HG02798 (cell line): ENCODE measurements around the gene EXT2.

Experiments
- ATAC-seq: cut with Tn5 transposase; IDR thresholded peaks from one replicate; pipeline ENCODE4 v1.9.1; 2021; ENCODE audit warnings: mild to moderate bottlenecking; ENCODE audit not compliant: unreplicated experiment, poor library complexity

Gene EXT2

DNA sequence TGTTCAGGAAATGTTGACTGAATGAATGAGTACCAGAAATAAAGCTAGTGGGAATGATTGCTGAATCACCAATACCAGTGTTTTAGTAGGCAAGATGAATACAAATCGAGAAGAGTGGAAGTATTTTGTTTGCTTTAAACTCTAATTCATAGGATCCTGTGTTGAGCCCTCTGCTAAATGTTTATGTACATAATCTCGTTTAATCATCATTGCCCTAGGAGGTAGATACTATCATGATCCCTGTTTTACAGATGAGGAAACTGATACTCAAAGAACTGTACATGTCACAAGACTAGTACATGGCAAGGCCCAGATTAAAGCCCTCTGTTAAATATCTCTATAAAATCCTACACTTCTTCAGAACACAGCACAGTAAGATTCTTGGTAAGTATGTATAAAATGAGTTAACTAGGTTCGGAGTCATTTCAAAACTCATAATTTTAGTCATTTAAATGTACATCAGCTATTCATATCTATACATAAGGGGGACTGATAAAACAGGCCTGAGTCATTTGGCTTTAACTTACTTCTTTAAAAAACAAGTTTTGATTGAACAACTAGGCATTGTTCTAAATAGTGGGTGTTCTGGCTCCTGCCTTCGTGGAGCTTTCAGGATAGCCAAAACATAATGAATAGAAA, 97.1 kb downstream of the EXT2 start:
- ATAC-seq, result no peak

DNA sequence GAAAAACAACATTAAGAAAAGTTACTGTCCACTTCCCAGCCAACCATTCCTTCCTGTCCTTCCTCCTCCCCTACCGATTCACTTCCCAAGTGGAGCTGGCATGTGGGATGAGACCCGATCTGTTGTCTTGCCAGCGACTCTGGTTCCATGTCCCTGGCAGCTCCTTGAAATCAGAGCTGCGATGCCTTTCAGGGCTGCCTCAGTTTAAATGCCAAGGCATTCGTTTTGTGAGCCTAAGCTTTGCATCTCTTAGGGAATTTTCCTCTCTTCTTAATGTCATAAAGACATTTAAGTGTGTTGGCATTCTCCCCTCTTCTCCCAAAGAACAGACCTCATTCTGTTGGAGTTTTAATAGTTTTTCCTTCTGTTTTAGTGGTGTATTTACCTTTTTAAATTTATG, 98.4 kb downstream of the EXT2 start:
- ATAC-seq, result no peak

DNA sequence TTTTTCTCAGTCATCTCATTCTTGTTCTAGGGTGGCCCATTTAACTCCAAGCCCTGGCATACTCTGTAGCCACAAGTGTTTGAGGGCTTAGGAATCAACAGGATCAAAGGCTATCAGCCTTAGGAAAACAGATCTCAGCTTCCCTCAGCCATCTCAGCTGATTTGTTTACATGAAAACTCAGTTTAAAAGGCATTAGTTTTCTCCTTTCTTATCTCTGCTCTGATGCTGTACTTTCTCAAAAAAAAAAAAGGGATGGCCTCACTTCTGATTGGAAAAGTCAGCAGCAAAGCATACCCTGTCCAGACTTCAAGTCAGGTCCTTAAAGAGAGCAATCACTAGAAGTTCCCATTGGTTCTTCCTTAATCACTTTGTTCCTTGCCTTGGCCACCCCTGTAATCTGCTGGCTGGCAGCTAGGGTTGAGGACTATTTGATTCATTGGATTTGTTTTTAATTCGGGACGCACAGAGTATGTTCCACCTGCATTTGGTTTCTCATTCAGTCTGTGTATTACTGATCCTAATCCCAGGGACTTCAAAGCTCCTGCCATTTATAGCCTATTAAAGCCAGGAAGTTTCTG, 102.8 kb downstream of the EXT2 start:
- ATAC-seq, result no peak

DNA sequence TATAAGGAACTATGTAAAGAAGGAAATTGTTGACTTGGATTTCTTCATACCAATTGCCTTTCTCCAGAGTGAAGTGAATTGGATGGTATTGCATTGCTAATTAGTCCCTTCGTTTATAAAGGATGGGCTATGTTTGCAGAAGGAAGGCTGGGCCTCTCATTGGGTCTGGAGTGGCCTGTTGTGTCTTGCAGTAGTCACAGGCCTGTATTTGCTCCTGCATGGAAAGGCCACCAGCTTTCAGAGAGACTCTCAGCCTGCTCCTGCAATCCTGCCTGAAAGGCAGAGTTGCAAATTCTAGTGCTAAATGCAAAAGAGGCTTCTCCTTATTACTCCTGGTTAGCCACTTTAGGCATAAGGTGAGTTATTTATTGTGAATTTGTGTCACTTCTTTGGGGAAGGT, 103.8 kb downstream of the EXT2 start:
- no peak for ATAC-seq

DNA sequence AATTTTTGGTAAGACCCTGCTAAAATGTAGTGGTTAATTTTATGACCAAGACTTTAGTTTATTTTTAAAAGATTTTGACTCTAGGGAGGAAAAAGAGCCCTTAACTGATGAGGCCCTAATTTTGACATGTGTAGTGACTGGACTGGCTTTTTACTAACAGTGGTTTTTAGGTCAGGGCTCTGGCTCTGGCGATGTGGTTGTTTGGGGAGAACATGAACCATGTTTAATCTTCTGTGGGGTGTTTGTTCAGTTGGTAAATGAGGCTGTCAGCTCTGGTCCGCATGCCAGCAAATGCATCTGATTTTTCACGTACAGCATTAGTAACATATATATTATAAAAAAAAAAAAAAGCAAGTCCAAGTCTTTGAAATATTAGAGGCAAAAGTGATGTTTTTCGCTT, 104.3 kb downstream of the EXT2 start:
- ATAC-seq, result no peak

DNA sequence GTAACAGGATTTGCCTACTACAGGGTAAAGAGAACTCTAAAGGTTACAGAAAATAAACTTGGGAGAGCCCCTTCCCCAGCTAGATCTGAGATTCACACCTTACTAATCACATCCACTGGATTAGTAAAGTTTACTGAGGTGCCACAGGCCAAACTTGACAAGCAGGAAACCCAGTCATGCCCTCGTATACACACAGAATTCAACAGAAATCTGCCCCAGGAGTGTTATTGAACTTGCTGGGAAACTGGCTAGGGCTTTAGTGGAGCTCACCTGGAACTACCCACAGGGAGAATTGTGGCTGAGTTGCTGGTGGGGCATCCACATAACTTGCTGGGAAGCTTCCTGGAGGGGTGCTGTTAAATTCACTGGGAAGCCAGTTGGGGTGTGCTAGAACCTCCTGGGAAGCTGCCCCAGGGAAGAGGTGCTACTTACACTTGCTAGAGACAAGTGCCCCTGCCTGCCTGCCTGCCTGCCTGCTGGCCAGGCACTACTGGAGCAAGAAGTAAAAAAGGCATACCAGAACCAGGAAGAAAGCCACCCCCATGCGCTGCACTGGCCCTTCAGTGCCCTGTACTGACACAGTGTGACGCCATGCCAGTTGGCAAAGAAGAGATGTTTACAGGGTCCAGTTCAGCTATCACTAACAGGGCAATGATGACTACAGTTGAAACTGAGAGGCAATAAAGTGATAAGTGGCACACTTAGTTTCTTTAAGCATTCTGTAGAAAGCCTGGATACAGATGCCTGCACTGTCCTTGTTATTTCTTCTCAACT, 108.0 kb downstream of the EXT2 start:
- ATAC-seq, result no peak

DNA sequence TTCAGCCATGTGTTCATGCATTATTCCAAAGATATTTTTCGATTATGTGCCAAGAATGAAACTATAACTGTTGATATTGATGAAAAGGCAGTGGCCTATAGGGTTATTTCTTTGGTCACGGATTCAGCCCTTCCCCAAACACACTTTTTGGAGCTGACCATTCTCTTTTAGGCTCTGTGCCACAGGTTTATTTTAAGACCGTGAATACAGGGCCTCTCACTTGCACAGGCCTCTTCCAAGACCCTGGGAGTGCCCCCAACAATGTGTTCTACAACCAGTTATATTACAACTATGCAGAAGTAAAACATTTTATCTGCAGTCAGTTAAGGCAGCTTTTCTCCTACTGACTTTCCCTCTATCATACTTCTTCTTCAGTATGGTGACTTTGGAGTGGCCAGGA, 109.9 kb downstream of the EXT2 start:
- no peak for ATAC-seq

DNA sequence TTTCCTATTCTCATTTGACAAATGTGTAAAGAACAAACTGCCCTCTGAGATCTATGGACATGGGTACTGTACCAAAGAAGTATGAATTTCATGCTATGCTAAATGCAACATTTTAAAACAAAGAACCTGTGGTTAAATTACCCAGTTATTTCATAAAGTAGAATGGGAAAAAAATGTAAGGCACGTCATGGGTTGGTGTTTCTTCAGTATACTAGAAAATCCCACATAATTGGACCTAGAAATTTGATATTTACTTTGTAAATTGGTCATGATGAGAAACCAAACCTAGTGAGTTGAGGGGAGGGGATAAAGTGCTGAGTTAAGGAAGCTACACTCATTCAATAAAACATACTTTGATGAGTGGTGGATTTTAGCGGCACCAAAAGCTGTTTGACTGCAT, 110.4 kb downstream of the EXT2 start:
- ATAC-seq, result no peak

DNA sequence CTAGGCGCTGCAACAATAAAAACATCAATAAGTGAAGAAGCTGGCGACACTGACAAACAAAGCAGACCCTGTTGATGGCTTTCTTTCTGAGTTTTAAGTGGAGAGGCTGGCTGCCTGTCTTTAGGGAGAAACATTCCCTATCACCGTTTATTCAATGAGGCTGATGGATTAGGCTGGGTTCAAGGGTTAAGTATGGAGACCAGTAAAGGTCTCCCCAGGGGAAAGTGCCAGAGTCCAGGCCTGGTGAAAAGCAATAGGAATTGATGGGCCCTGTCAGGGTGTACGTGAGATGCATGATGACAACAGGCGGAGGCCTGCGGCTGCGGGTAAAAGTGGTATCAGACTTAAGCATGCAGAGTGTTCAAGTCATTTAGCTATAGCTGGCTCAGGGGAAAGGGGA, 111.8 kb downstream of the EXT2 start:
- no peak for ATAC-seq

DNA sequence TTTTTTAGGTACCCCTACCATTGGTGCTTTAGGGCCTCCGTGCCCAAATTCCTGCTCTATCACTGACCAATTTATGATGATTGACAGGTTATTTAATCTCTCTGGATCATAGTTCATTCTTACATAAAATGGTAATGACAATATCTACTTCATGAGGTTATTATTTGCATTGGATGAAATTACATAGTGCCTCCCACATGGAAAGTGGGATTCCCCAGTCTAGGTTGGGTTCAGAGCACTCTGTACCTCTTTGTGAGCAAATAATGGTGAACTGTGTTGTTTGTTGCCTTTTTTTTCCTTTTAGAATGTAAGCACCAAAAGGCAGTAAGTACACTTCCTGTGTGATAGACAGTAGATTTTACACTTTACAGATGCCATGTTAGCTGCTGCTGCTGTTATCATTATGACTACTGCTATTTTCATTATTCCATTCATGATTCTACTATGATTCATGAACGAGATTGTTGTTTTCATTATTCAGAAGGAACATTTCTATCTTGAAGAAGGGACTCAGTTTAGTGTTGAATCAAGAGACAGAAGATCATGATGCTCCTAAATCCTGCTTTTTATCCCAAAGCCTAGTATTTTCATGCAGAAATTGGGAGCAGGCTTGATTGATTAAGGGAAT, 113.6 kb downstream of the EXT2 start:
- ATAC-seq, result no peak

DNA sequence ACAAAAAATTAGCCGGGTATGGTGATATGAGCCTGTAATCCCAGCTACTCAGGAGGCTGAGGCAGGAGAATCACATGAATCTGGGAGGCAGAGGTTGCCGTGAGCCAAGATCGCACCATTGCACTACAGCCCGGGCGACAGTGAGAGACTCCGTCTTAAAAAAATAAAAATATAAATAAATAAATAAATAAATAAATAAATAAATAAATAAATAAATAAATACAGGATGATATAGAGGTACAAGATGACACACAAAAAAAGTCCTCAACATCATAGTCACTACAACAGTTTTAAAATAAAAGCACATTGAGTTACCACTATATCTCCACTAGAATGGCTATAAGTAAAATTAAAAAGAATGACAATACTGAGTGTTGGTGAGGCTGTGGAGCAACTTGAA, 116.7 kb downstream of the EXT2 start:
- no peak for ATAC-seq

DNA sequence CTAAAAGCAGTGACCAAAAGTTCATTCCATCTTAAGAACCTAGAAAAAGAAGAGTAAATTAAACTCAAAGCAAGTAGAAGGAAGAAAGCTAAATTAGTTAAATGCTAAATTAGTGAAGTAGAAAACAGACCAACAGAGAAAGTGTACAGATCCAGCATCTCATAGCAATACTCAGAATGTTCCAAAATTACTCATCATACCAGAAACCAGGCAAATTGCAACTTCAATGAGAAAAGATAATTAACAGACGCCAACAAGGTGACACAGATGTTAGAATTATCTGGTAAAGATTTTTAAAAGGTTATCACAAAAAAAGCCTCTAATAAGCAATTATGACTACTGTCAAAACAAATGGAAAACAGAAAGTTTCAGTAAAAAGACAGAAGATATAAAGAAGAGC, 117.7 kb downstream of the EXT2 start:
- no peak for ATAC-seq

DNA sequence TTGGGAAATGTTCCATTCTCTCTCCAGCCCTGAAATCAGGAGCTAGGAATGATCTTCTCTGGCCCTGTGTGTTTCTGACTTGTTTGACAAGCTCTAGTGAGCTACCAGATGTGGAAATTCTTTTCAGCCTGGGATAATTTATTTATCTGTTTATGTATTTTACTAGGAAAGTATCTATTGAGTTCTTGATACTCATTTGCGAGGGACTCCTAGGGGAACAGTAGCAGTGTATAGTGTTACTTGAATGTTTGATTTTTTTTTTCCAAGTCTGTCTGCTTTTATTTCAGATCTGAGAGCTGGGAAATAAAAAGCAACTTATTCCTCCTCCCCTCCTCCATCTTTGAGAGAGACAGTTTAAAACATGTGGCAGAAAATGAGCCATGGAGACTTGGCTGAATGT, 122.0 kb downstream of the EXT2 start:
- no peak for ATAC-seq

DNA sequence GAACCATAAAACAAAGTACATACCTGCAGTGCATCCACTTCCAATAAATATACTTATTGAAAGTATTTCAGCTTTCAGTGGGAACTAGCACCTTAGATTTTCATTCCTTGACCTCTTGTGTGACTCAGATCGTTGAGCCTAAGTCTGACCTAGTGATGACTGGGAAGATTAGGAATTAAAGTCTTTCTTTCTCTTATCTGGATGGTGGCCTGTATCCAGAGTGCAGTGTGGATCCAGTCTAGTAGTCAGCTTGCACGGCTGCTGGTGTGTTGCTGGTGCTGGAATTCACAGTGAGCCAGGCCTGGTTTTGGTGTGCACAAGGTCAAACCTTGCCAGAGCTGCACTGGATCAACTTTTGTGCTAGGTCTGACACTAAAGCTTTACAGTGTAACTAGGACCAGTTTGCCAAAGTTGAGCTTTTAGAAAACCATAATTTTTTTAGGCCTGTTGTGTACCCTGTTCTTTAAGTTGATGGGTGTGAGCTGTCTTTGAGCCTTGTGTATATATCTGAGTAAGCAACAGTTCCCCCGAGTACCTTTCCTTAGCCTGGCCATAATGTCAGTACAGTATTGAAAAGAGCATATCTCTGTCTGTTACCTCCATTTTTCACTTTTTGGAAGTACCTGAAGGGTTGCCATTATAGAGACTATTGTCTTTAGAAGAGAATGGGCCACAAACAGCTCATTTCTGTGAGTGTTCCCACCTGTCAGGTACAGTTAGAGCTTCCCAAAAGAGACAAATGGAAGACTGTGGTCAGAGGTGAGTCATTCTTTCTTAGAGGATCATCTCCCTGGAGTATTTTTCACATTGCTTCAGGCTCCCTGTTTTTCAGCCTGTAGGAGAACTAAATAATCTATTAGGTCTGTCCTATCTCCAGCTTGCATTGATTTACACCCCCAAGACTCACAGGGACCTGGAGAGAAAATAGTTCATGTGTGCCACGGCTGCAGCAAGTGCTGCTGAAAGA, 124.6 kb downstream of the EXT2 start:
- no peak for ATAC-seq

DNA sequence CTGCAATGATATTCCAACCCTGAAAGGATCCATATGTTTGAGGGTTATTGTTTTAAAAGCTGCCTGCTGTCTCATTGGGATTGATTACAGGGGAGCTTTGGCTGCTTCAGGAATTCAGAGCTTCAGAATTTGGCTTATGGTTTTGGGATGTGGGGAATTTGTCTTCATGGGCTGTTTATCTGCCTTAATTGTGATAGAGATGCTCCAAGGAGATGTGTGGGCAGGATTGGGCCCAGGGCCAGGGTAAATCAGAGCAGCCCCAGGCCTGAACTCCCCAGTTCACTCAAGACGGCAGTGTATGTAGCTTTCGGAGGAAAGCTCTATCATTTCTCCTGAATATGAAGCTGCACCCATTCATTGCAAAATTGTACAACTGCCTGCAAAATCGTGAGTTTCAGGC, 126.0 kb downstream of the EXT2 start:
- ATAC-seq, result no peak

DNA sequence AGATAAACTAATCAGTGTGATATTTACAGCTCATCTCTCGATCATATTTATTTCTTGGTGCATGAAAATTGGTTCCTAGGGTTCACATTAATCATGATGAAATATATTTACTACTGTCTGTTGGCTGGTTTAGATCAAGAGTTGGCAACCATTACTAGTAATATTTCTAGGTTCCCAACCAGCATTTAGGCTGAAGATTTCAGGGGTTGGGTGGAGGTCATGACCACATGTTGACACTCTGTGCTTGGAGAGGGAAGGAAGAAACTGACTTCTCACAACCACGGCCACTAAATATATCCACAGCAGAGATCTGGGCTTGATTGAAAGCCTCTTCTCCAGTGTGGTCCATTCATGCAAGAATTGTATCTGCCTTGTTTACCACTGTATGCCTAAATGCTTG, 126.5 kb downstream of the EXT2 start:
- ATAC-seq, result no peak

DNA sequence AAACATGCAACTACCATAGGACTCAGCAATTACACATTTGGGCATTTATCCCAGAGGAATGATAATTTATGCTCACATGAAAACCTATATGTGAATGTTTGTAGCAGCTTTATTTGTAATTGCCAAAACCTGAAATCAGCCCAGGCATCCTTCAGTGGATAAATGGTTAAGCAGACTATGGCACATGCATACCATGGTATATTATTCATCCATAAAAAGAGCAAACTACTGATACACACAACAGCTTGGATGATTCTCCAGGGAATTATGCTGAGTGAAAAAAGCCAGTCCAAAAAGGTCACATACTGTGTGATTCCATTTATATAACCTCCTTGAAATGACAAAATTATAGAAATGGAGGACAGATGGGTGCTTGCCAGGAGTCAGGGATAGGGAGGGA, 127.8 kb downstream of the EXT2 start:
- no peak for ATAC-seq

DNA sequence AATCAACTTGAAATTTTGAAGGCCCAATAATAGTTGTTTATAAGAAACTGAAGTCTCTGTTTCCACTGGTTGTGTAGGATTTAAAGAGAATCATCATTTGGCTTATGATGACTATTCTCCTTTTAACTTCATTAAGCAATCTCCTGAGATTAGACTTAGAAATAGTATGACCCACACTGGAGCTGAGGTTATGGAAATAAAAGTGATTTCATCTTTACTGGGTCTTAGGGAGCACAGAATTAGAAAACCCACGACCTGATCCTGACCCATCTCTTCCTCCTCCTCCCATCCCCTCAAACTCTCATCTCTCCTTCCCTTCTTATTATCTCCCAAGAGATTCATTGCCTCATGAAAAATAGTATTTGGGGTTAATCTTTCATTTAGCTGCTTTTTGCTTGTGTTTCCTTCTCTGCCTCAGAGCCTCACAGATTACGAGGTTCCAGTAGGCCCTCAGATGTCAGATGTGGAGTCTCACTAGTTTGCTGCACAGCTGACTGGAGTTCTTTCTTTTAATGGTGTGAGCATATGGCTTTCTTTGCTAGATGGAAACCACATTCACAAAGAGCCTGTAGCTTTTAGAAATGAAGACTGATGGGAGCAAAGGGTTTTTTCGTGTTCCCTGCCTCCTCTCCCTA, 129.5 kb downstream of the EXT2 start:
- ATAC-seq, result no peak

DNA sequence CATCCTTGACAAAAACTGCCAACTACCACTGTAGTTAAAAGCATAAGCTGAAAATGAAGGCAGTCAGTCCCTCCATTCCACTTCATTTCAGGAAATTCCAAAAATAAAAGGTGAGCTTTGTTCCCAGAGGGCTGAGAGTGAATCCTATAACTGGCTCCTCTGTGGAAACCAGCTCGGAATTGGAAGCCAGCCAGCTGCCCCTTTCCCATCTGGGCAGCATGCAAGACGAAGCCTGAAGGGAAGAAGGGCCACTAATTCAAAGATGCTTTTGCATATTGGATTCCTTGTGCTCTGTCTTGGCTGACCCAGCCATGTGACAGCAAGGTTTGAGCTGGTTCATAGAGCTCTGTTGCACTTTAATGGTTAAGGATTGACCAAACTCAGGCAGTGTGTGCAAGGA, 131.0 kb downstream of the EXT2 start:
- ATAC-seq, result no peak

DNA sequence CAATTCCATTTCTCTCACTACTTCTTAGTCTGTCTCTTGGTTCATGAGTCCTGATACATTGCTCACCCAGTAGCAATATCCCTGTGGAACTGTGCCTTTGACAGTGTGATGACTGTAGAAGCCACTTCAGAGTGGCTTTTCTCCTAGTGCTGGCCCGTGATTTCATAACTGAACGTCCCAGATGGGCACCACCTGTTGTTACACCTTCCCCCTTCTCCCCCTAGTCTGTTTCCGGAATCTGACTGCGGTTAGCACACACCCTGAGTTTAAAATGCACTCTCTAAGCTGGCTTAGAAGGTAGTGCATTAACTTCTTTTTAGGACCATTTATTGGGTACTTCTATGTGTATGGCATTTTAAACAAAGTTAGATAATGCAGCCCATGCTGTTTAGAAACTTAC, 131.5 kb downstream of the EXT2 start:
- no peak for ATAC-seq
